Embryonic facial prominence (tissue), 1 donor: ENCODE measurements around the gene MYORG.
A peak's percentile ranks its signal among the peaks of the same experiment; 100 is the strongest.

Source experiments
- DNase-seq: peaks from one replicate; pipeline ENCODE4 v3.0.0-alpha.2; 2016; ENCODE audit errors: extremely low spot score

MYORG gene

GRCh38 chr9:34384368-34385165, 7.9 kb upstream of the MYORG start:
- no peak for DNase-seq

DNA sequence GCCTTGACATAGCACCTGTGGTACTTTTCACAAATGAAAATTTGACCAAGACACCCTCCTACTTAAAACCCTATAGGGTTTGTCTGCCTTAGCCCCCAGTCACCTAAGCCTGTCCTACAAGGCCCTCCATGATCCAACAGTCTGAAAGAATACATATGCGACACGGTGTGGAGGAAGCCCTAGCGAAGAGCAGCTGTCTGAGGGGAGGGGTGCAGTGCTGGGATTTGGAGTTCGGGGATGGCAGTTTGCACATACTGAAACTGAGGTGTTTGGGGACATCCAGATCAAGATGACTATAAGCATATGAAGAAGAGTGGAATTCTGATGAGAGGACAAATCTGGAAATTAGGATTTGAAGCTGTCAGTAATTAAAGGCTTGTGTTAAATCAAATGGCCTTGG, 7.2 kb upstream of the MYORG start:
- DNase-seq, result no peak

DNA sequence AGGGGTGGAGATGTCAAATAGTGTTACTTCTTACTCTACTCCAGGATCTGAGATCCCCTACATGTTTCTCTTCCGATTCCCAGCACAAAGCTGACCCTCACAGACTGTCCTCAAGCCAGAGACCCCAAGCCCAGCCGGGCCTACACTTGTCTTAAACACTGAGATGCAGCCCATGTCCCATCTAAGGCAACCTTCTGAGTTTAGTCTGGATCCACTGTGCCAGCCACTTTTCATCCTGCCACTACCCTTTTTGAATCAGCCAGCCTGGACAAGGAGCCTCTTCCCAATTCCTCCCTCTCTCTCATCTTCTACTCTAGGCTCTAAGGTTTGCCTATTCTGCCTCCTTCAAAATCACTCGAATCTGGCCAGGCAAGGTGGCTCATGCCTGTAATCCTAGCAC, 6.2 kb upstream of the MYORG start:
- no peak for DNase-seq

DNA sequence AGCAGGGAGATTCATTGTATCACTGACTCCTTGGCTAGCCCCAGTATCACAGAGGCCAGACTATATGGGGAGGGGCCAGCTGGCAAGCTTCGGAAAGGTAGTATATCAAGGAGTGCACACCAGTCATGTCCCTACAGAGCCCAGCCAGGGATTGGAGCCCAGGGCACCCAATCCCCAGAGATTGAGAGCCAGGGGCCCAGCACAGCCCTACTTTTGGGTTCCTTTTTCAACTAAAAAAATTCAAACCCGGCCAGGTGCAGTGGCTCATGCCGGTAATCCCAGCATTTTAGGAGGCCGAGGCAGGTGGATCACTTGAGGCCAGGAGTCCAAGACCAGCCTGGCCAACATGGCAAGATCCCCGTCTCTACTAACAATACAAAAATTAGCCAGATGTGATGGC, 5.4 kb upstream of the MYORG start:
- no peak for DNase-seq

GRCh38 chr9:34381323-34381722, 4.6 kb upstream of the MYORG start:
- DNase-seq, result no peak

DNA sequence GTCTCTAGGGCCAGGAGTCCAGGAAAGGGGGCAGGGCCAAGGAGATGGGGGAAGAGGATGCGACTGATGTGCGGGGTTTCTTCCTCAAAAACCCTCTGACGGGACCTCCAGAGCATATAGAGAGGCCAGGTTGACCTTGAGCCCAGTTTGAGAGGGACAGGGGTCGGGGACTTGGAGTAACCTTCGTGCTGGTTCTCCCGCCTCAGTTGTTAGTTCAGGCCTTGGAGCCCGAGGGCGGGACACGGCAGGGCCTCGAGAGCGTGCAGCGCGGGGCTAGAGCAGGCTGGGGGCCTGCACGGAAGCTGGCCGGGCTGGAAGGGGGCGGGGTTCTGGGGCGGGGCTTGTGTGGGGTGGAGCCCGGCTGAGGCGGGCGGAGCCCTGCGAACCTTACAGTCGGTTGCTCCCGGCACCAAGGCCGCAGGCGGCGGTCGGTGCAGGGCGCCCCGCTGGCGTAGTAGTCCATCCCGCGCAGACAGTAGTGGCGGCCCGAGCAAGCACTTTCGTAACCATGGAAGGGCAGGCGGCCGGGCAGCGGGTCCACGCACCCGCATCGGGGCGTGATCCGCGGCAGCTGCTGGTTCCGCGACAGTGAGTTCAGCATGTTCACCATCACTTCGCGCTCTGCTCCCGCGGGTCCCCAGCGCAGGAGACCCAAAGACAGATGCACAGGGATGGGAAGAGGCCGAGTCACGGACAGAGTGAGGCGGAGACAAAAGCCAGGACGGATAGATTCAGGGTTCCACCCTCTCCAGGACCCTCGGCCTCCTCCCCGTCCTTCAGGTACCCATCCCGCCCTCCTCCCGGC, 4.0 kb upstream of the MYORG start:
- peak; percentile 36 for DNase-seq

DNA sequence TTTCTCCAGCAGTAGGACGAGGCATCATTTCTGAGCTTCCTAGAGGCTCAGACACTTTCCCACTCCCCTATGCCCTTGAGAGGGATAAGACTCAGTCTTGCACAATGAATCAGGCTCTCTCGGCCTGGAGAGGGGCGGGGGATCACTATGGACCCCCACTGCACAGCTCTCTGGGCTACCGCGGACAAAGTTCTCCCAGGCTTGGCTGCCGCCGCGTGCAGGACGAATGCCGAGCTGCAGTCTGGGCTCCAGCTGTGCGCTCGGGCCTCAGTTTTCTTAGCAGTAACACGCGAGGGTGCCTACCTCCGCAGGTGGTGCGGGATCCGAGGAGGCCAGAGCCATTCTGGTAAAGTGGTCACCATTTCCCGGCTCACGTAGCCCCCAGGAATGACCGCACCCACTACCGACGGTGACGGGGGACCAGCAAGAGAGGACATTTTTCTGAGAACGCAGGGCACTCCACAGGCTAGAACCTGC, 3.4 kb upstream of the MYORG start:
- DNase-seq, result no peak

GRCh38 chr9:34379334-34380033, 2.8 kb upstream of the MYORG start:
- peak; percentile 25 for DNase-seq

- no peak for DNase-seq
These were observed 1.8 kb upstream of the MYORG start for GRCh38 chr9:34378376-34379060.

DNA sequence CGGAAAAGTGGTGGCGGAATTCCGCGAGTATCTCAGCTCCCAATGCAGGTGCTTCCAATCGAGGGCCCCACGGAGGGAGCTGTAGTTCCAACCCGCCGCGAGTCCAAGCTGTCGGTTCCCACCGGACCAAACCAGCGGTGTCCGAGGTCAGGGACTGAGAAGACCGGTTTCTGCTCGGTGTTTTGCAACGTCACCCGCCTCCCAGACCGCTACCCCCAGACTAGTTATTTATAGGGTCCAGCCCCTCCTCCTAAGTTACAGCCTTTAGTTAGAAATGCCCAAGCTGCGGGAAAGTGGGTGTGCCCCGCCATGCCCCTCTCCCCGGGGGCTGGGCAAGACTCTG, 677 bp upstream of the MYORG start:
- no peak for DNase-seq

GRCh38 chr9:34375901-34376595, 650 bp downstream of the MYORG start:
- DNase-seq, result no peak

DNA sequence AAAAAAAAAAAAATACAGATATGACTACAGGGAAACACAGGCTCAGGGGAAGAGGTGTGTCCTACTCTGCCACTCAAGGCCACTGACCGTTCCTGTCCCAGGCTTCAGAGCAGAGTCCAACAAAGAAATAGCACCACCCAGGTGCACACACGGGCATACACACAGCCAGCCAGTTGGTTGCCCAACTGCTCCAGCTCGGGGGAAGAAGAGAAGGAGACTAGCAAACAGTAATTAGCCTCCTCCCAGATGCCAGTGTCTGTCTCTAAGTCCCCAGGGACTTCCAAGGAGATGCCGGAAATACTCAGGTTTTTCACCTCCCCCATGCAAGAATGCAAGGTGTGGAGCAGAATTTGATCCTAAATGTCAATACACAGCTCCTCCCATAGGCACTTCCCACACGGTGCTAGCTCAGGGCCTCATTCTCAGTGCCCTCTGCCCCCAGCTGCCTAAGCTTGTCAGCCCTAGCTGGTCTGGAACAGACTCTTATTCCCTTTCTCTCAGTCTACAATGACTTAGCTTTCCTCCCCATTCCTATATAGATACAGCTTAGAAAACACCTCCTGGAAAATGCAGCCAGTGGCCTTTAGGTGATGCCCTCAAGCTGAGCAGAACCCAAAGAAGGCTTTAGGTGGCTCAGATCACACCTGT, 1.7 kb downstream of the MYORG start:
- DNase-seq, result no peak

- no peak for DNase-seq
These were observed 2.4 kb downstream of the MYORG start for GRCh38 chr9:34374339-34374738.

DNA sequence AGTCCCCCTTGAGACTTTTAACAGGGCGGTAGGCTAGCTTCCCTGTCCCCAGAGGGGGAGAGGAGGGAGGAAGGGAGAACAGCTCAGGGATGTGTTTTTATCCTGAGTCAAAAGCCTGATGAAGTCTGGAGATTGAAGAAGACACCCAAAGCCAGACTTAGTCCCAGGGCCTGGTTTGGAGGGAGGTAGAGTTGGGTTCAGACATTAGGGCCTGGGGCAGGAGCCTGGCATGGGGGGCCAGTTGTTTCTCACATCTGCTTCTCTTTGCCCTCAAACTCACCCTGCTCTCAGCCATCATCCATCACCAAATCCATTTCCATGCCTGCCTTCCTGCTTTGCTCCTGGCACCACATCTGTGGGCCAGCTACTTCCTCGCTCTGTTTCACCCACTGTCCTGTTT, 2.9 kb downstream of the MYORG start:
- DNase-seq, result no peak

DNA sequence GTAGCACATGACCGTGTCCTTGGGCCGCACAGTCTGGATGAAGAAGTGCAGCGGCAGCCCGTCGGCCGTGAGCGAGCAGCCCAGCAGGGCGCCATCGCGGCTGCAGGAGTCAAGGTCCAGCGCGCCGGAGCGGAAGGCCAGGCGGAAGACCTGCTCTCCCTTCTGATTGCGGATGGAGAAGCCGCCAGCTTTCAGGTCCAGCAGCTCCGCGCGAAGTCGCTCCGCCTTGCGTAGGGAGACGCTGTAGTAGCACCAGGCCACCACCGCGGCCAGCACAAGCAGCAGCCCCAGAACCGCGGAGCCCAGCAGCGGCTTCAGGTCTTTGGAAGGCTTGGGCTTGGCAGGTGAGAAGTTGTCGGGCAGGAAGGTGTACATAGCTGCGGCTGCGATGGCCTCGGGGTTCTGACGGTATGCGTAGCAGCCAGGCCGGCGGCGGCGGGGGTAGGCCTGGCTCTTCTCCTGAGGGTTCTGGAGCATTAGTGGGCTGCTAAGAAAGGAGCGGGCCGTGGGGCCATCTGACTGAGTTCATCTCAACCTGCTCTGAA, 4.2 kb downstream of the MYORG start:
- peak; percentile 39 for DNase-seq

DNA sequence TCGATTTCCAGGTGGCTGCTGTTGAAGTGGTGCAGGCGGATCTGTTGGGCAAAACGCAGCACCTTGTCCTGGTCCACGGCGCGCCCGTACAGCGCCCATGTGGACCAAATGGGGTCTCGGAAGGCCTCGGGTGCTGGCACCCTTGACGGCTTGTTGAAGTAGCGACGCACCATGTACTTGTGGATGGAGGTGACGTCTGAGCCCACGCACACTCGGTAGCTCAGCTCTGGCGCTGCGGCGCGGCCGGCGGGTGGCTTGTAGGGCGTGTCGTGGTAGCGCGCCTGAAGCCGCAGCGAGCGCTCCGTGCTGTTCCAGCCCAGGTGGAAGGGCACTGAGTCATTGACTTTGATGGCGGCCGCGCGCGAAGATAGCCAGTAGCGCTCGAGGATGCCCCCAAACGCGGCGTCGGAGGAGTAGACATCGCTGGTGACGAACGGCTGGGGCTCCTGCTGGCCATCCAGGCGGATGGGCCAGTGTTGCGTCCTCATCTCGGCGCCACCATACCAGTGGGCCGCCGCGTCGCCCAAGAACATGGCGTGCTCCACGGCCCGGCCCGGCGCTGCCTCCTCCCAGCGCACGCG, 4.7 kb downstream of the MYORG start:
- DNase-seq, result no peak

GRCh38 chr9:34370970-34371880, 5.5 kb downstream of the MYORG start:
- DNase-seq, result no peak

DNA sequence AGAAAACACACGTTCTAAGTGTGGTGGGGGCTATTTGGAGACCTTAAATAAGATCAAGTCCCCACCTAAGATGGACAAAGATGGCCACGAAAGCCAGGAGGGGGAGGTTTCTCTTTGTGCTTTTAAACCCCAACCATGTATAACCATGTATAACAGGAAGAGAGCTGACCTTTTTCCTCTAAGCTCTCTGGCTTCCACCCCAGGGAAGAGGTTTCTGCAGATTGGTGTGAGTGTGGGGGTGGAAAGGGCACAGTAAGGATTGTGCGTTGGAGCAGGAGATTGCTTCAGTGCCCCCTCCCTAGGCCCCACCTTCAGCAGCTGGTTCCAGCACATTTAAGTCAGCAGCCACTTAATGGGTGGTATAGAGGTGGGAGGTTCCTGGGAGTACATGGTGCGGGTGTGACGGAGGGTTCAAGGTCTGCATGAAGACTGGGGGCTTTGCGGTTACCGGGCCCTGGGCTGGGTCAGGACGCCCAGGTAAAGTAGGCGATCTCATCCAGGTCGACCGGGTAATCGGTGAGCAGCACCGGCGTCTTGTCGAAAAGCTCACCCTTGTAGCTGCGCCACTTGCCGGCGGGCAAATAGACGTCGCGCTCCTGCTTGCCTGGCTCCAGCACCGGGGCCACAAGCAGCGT, 6.2 kb downstream of the MYORG start:
- no peak for DNase-seq

DNA sequence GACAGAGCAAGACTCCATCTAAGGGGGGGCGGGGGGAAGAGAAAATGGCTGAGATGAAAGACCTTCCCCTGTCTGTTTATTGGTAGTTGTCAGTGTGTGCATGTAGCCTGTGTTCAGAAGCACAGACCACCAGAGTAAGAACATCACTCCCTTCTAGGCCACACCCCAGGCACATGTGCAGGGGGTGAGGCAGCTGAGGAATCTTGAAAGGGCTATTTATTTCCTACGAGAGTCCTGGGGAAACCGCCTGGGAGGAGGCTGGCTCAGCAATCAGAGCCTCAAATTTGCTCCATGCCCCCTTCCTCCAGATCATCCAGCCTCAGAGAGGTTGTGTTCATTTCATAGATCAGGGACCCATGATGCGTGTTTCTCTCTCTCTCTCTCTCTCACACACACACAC, 7.1 kb downstream of the MYORG start:
- no peak for DNase-seq
